Fibroblast of peridontal ligament (primary cell): Measurements from ENCODE around the gene SMAD3.

Experiments
- DNase-seq: peaks from one replicate; pipeline ENCODE4 v3.0.0-alpha.2; 2010; ENCODE audit errors: extremely low read depth

The SMAD3 gene

DNA sequence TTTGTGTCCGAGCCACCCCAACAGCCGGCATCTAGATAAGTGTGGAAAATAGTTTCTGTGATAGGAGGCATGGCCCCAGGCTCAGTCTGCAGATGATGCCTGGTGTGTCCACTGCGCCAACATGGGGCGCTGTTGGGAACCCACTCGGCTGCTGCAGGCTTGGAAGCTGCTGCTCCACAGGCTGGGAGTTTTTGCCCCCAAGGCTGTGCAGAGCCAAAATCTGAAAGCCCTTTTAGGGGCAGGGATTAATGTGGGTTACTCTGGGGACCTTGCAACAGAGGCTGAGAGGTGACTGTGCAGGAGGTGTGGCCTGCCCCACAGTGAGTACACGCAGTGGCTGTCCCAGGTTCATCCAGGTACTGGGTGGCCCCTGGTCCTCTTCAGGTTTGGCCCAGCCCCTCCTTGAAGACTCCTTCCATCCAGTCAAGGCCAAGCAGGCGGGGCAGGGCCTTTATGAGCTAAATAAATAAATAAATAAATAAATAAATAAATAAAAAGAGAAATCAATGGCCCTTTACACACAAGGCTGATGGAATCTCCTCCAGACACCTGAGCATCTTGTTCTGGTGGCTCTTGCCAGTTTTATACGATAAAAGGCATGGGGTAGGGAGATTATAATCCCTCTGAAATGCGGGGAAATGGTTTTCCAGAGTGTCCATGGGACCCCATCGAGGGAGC lies 115.3 kb downstream of the SMAD3 start:
- DNase-seq = no peak

DNA sequence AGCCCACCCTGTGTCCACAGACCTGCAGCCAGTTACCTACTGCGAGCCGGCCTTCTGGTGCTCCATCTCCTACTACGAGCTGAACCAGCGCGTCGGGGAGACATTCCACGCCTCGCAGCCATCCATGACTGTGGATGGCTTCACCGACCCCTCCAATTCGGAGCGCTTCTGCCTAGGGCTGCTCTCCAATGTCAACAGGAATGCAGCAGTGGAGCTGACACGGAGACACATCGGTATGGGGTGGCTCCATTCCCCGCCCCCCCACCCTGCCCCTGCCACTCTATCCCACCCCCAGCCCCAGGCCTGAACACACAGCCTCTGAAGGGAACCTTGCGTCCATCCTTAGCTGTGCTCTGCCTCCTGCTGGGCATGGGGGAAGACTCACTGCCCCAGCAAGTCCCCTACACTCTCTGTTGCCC lies 115.8 kb downstream of the SMAD3 start:
- no peak for DNase-seq

DNA sequence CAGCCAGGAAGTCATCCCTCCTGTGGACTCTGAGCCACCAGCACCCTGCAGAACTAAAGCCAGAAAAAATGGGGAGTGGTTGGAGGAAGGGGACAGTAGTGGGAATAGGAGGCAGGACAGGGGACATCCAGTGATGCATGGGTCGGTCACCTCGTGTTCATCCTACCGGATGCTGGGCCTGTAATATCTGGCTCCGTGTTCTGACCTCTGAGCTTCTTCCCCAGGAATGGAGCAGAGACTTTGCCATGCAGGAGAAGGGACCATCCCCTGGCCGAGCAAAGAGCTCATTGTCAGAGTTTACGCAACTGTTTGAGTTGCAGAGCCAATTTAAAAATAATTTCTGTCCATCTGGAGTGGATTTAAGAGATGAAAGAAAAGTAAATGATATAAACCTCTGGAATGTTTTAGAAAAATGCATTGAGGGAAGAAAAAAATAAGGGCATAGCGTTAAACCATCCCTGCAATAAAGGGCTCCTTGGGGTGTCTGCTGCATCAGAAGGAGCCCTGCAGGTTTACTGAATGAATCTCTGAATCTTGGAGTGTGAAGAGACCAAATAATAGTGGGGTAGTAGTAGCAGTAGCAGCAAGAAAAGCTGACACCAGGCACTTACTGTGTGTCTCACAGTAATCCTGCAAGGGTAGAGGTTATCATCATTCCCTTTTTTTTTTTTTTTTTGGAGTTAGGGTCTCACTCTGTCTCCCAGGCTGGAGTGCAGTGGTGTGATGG lies 118.2 kb downstream of the SMAD3 start:
- DNase-seq = peak; percentile 94

DNA sequence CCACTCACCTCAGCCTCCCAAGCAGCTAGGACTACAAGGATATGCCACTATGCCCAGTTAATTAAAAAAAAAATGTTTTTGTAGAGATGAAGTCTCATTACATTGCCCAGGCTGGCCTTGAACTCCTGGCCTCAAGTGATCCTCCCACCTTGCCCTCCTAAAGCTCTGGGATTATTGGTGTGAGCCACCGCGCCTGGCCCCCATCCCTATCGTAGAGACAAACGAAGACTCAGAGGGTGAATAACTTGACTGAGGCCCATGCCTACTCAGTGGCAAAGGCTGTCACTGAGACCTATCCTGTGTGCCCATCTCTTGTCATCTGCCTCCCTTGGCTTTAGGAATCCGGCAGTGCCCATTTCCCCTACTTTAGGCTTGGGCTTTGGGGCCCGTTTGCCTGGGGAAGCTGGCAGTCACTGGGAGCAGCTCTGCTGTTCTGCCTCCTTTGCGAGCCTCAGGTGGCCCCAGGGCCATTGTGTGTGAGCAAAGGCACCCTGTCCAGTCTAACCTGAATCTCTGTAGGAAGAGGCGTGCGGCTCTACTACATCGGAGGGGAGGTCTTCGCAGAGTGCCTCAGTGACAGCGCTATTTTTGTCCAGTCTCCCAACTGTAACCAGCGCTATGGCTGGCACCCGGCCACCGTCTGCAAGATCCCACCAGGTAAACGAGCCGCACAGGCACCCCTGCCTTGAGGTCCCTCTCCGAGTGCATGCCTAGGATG lies 119.0 kb downstream of the SMAD3 start:
- no peak for DNase-seq

DNA sequence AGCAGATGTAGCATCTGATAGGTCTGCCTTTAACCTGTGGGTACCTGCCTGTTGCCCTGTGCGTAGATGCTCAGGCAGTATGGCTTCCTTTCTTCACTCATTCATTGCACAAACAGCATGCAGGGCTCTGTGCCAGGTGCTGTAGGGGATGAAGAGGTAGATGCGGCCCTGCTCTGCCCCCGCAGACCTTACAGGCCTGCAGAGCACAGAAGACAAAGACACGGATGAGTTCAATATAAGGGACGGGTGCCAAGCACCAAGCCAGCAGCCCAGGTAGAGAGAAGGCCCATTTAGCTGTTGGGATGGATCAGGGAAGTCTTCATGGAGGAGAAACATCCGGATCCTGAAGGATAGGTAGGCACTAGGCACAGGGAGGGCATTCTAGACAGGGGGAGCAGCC lies 119.6 kb downstream of the SMAD3 start:
- DNase-seq = no peak

DNA sequence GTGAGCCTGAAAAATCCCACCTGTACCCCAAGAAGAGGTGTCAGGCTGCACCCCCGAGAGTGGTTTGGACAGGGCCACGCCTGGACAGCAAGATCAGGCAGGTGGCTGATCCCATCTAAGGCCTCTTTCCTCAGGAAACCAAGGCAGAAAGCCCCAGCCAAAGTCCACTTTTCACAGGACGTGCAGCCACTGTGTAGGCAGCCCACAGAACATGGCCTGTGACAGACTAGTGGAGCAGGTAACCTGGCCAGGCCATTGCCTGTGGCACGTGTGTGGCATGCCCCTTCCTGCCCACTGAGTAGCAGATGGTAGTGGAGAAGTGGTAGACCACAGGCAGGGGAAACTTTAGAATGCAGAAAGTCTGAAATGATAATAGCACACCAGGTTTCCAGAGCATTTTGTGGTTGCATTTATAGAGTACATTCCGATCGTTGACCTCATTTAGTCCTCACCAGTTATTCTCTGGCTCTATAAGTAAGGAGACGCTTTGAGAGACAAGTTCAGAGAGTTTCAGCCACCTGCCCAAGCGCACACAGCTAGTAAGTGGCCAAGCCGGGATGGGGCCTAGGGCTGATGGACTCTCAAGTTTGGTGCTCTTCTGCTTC lies 120.3 kb downstream of the SMAD3 start:
- peak; percentile 31 for DNase-seq

DNA sequence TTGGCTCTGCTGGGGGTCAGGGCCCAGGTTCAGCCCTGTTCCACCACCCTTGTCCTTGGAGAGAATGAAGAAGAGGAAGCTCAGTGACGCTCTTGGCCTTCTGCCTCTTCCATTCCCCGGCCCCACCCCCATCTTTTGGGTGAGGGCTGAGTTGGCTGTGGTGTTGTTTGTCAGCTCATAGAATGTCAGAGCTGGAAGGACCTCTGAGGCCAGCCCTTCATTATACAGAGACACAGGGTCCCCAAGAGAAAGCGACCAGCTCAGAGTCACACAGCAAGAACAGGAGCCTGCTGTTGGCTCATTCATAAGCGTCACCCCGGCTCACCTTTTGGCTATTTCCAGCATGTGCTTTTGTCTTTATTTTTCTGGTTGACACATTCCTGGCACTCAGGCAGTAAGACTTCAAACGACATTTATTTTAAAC lies 120.8 kb downstream of the SMAD3 start:
- no peak for DNase-seq

DNA sequence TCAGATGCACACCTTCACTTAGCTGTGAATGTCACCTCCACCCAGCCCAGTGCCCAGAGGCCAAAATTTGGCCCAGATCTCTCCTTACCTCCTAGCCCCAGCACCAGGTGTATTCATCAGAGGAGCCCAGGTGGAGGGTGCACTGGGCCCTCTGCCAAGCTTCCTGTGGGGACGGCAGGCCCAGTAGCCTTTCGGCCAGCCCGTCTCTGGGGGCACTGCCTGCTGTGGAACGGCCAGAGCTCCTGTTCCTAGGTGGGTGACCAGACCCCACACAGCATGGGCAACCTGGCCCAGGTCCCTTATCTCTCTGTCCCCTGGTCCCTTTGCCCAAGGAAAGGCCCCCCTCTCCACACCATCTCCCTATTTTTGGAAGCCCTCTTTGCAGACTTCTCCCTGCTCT lies 121.3 kb downstream of the SMAD3 start:
- DNase-seq = no peak

DNA sequence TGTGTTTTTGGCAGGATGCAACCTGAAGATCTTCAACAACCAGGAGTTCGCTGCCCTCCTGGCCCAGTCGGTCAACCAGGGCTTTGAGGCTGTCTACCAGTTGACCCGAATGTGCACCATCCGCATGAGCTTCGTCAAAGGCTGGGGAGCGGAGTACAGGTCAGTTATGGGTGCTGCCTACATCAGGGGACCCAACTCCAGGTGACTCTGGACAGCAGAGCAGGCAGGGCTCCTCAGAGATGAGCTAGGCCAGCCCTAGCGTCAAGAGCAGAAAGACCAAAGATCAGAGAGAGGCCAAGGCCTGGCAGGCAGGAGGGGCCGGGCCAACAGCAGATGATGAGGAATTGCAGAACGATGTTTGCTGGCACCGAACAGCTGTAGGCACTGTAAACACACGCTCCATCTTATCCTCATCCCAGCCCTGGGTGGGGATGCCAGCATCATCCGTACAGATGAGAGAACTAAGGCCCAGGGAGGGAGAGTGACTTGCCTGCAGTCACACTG lies 122.0 kb downstream of the SMAD3 start:
- DNase-seq = no peak

DNA sequence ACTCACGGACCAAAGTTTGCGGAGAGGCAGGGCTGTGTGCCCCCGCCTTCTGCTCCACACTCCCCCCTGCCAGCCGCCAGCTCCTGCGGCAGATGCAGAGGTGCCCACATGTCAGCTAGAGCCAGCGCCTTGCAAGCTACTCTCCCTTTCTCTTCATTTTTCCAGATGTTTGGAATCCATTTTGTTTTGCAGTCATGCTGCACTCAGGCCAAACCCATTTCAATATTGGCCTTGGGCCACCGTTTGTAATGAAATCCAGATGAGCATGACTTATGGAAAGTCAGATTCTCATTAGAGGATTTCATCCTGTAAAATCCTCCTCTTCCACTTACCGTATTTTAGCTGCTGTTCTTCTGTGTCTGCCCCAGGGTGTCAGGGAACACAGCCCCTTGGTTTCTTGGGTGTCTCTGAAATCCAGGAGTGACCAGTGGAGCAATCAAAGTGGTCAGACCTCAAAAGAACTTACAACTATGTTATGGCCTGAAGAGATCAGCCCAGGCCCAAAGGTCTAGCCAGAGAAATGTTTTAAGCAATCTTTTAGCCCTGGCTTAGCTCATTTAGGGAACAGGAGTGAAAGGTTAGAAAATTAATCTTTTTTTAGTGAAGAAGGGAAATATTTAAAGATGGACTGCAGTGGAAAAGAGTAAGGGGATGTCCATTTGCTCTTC lies 123.3 kb downstream of the SMAD3 start:
- peak; percentile 99 for DNase-seq

DNA sequence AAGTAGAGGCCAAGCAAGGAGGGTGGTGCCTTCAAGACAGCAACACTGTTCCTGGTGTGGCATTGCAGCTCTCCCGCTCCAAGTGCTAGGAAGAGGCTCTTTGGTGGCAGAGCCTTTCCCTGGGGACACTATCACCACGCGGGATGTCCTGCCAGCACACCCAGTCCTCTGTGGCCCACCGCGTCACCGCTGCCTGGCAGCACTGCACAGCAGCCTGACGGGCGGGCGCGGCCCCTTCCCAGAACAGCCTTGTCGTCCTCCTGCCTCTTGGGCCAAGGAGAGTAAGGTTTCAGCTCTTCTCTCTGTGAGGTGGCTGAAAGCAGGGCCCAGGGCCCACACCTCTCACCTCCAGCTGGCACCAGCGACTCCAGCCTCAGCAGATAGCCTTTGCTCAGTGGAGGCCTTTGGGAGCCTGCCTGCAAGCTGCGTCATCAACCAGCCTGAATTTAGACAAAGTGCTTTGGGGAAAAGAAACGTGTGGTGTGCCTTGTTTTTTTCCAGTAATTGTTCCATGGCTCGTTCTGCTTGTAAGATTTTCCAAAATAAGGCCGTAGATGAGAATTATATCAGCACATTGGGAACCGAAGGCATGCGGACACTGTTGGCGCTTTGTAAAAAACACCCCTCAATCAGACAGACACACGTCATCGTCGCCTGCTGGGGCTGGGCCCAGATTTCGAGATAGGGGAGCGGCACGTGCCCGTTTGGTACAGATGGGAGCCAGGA lies 124.1 kb downstream of the SMAD3 start:
- DNase-seq = peak; percentile 71

DNA sequence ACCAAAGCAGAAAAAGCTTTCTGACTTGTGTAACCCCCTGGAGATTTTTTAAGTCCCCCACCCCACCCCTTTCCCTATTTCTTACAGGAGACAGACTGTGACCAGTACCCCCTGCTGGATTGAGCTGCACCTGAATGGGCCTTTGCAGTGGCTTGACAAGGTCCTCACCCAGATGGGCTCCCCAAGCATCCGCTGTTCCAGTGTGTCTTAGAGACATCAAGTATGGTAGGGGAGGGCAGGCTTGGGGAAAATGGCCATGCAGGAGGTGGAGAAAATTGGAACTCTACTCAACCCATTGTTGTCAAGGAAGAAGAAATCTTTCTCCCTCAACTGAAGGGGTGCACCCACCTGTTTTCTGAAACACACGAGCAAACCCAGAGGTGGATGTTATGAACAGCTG lies 124.9 kb downstream of the SMAD3 start:
- DNase-seq = no peak

DNA sequence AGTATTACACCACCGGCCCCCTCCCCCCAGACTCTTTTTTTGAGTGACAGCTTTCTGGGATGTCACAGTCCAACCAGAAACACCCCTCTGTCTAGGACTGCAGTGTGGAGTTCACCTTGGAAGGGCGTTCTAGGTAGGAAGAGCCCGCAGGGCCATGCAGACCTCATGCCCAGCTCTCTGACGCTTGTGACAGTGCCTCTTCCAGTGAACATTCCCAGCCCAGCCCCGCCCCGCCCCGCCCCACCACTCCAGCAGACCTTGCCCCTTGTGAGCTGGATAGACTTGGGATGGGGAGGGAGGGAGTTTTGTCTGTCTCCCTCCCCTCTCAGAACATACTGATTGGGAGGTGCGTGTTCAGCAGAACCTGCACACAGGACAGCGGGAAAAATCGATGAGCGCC lies 125.4 kb downstream of the SMAD3 start:
- DNase-seq = no peak

DNA sequence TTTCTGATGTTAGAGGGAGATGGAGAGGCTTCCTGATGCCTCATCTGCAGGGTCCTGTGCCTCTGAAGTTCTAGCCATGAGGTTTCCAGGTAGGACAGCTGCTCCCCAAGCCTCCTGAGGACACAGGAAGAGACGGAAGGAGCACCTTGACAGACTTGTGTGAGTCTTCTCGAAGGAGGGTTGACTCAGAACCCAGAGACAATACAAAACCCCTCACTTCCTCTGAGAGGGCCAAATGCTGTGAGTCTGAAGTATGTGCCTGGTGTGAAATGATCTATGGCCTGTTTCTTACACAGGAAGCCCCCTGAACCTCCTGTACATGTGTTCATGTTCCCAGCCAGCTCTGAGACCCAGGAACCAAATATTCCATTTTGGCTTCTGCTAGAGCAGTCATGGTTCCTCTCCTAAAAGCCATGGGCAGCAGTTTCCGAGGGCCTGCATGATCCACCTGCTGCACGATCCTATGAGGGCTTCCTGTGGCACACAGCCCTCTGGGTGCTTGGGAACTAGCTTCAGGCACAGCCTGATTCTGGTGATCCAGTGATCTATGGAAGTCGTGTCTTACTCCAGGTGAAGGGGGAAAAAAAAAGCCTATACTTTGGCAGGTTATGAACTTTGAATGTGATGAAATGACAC lies 126.9 kb downstream of the SMAD3 start:
- DNase-seq = no peak

DNA sequence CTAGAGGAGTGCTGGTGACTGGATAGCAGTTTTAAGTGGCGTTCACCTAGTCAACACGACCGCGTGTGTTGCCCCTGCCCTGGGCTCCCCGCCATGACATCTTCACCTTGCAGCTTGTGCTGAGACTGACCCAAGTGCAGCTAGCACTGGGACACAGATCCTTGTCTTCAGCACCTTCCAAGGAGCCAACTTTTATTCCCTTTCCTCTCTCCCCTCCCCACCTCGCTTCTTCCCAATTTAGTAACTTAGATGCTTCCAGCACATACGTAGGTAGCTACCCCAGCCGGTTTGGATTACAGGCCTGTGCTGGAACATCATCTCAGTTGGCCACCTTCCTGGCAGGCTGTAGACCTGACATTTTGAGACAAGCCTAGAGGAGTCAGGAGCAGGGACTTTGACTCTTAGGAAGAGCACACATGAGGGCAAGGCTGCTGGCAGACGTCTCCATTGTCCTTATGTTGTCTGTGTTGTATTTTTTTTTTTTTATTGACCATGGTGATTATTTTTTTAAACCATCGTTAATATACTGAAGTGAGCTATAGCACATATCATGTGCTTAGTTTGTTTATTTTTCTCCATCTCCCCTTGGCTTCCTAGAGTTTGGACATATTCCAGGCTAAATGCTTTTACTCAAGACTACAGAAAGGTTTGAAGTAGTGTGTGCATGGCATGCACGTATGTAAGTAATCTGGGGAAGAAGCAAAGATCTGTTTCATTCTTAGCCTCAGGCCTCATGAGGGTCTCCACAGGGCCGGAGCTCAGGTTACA lies 128.0 kb downstream of the SMAD3 start:
- peak; percentile 42 for DNase-seq

DNA sequence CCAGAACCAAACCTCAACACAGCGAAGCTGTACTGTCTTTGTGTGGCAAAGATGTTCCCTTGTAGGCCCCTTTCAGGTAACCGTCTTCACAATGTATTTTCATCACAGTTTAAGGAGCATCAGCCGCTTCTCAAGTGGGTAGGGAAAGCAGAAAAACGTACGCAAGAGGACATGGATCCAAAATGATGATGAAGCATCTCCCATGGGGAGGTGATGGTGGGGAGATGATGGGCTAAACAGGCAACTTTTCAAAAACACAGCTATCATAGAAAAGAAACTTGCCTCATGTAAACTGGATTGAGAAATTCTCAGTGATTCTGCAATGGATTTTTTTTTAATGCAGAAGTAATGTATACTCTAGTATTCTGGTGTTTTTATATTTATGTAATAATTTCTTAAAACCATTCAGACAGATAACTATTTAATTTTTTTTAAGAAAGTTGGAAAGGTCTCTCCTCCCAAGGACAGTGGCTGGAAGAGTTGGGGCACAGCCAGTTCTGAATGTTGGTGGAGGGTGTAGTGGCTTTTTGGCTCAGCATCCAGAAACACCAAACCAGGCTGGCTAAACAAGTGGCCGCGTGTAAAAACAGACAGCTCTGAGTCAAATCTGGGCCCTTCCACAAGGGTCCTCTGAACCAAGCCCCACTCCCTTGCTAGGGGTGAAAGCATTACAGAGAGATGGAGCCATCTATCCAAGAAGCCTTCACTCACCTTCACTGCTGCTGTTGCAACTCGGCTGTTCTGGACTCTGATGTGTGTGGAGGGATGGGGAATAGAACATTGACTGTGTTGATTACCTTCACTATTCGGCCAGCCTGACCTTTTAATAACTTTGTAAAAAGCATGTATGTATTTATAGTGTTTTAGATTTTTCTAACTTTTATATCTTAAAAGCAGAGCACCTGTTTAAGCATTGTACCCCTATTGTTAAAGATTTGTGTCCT lies 129.0 kb downstream of the SMAD3 start:
- DNase-seq = peak; percentile 56

DNA sequence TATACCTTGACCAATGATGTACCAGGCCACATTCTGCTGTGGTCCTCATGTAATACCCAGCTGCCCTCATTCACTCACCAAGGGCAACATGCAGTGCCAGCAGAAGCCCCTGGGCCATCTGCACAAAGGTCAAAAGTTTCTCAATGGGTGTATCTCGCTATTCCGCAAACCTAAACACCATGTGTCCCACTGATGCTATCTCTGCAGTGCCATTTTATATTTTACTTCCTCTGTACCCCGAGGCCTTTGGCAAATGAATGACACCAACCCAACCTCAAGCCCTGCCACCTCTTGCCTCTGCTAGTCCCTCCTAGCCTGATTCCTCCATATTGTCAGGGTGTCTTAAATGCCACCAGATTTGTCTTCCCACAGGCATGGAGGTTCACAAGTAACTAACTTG lies 129.9 kb downstream of the SMAD3 start:
- DNase-seq = no peak

DNA sequence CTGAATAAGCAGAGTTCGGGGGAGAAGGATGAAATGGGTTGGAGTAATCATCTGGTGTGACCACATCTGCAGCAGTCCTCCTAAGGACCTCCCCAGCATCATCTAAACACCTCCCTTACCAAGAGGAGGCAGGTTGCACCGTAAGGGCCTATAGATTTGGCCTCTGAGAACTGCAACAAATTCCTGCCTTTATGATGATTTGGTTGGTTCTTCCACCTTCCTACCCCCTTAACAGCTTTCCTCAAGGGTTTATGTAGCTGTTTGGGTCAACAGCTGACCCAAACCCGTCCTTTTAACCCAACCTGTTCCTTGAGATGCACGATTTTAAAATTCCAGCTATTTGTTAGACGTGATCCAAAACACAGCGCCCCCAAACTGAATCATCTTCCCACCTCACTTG lies 130.8 kb downstream of the SMAD3 start:
- no peak for DNase-seq
